Naive thymus-derived CD4-positive, alpha-beta T cell (primary cell): ENCODE measurements around the gene PLAAT1. TPM values are rescaled to one million over a fixed set of nuclear protein-coding genes. Genes with fewer than 3 reads are reported as not detected.

ENCODE experiments used
- ATAC-seq: fragments of 150-1000 bp; cut with Tn5 transposase; 2 replicates; pipeline ENCODE4 v1.10.0; 2021; ENCODE audit warnings: mild to moderate bottlenecking, moderate library complexity
- CTCF ChIA-PET: fragments of 350-600 bp; sonication (Branson Sonifier 250); formaldehyde crosslinking; loops from one replicate; lab custom pipeline; 2021; ENCODE audit warnings: antibody characterized with exemption; lab: Charles Lee
- POLR2A ChIA-PET: fragments of 350-600 bp; sonication (Branson Sonifier 250); formaldehyde crosslinking; loops from one replicate; lab custom pipeline; 2021; ENCODE audit warnings: antibody characterized with exemption, inconsistent platforms; lab: Charles Lee
- DNase-seq, 9 donors: peaks; one replicate each; pipeline versions ENCODE4 v3.0.0 to v3.0.0-alpha.2; 2020 to 2022; ENCODE audit warnings: mixed read lengths in 1 of 9
- H3K27ac ChIP-seq: one replicate; pipeline ENCODE4 v1.7.0; 2013; ENCODE audit warnings: mild to moderate bottlenecking, low read depth, low read length, moderate library complexity
- H3K27me3 ChIP-seq, 2 donors: one replicate each; pipeline ENCODE4 v1.7.0; 2013; ENCODE audit warnings: low read length in 2 of 2, mild to moderate bottlenecking in 2 of 2, moderate library complexity in 2 of 2; ENCODE audit not compliant: control insufficient read depth in 2 of 2, insufficient read depth in 2 of 2
- H3K36me3 ChIP-seq, 3 experiments: 1 replicate in 2 of 3; 2 replicates in 1 of 3; pipeline ENCODE4 v1.7.0; 2013; ENCODE audit warnings: low read length in 3 of 3, mild to moderate bottlenecking in 3 of 3, moderate library complexity in 1 of 3; ENCODE audit not compliant: insufficient read depth in 3 of 3, control insufficient read depth in 2 of 3
- H3K4me1 ChIP-seq, 2 donors: one replicate each; pipeline ENCODE4 v1.7.0; 2013; ENCODE audit warnings: low read length in 2 of 2, mild to moderate bottlenecking in 2 of 2, moderate library complexity in 1 of 2; ENCODE audit not compliant: control insufficient read depth in 2 of 2, insufficient read depth in 2 of 2
- H3K4me3 ChIP-seq: 2 replicates; pipeline ENCODE4 v1.7.0; 2013; ENCODE audit warnings: mild to moderate bottlenecking, low read length
- H3K9me3 ChIP-seq, 3 experiments: 1 replicate in 2 of 3; 2 replicates in 1 of 3; pipeline ENCODE4 v1.7.0; 2013; ENCODE audit warnings: low read length in 3 of 3; ENCODE audit not compliant: control insufficient read depth in 2 of 3
- H3K27ac Mint-ChIP-seq, 9 donors: one replicate each; pipeline ENCODE4 v1.8.0; 2020 to 2022; ENCODE audit warnings: mixed read lengths in 9 of 9, mild to moderate bottlenecking in 8 of 9, moderate library complexity in 5 of 9, inconsistent platforms in 2 of 9
- H3K27me3 Mint-ChIP-seq, 5 donors: one replicate each; pipeline ENCODE4 v1.8.0; 2021 to 2022; ENCODE audit warnings: mixed read lengths in 5 of 5, mild to moderate bottlenecking in 1 of 5
- H3K36me3 Mint-ChIP-seq, 5 donors: one replicate each; pipeline ENCODE4 v1.8.0; 2020 to 2022; ENCODE audit warnings: mixed read lengths in 5 of 5, mild to moderate bottlenecking in 3 of 5, inconsistent platforms in 1 of 5
- H3K4me1 Mint-ChIP-seq, 7 donors: one replicate each; pipeline ENCODE4 v1.8.0; 2020 to 2022; ENCODE audit warnings: mixed read lengths in 7 of 7, mild to moderate bottlenecking in 3 of 7, inconsistent platforms in 1 of 7
- H3K4me3 Mint-ChIP-seq, 10 donors: one replicate each; pipeline ENCODE4 v1.8.0; 2020 to 2022; ENCODE audit warnings: mild to moderate bottlenecking in 10 of 10, mixed read lengths in 10 of 10, moderate library complexity in 6 of 10, inconsistent platforms in 2 of 10
- H3K9me3 Mint-ChIP-seq, 11 donors: one replicate each; pipeline ENCODE4 v1.8.0; 2020 to 2022; ENCODE audit warnings: mixed read lengths in 11 of 11, mild to moderate bottlenecking in 4 of 11, inconsistent platforms in 1 of 11, moderate library complexity in 1 of 11
- intact Hi-C, 2 donors: fragments of 100-400 bp; cut with micrococcal nuclease; formaldehyde crosslinking; loops; one replicate each; pipeline ENCODE4 v1.15.1; 2023
- polyA plus RNA-seq, 2 donors: library from polyadenylated mRNA; unstranded; fragments of 300-500 nt; fragmentation: Illumina TruSeq; gene quantifications; one replicate each; pipeline ENCODE4 v1.2.3, GENCODE V29; 2021
- total RNA-seq, 6 experiments: library from RNA in 5 of 6; stranded (reverse) in 5 of 6; gene quantifications; 1 replicate in 5 of 6; 2 replicates in 1 of 6; pipeline ENCODE4 v1.2.3 and lab custom pipeline; 2021 to 2026

PLAAT1 gene
- total and polyA plus RNA-seq, 7 experiments from 2014 or later: not detected

- H3K4me3 ChIP-seq: no peak overlapping the region
- peaks cover 0 to 11% (median 8%) of the 10 kb centered on the region in 5 donors for H3K27me3 Mint-ChIP-seq
- ChIA-PET CTCF (no interaction called here), POLR2A (no interaction called here)
- H3K9me3 Mint-ChIP-seq: peaks cover 0 to 1% (median 0%) of the 10 kb centered on the region in 11 donors
- no peak overlapping the region for H3K27ac Mint-ChIP-seq
- DNase-seq (no peak), ATAC-seq (no peak)
- no peaks in the 10 kb centered on the region for H3K4me1 ChIP-seq
- H3K36me3 ChIP-seq: no peaks in the 10 kb centered on the region
- no peaks in the 10 kb centered on the region for H3K9me3 ChIP-seq
- no peak overlapping the region for H3K27ac ChIP-seq
- no peaks in the 10 kb centered on the region for H3K4me1 Mint-ChIP-seq
- H3K36me3 Mint-ChIP-seq: no peaks in the 10 kb centered on the region
- no peaks in the 10 kb centered on the region for H3K27me3 ChIP-seq
- H3K4me3 Mint-ChIP-seq: no peak overlapping the region
- intact Hi-C loops: no loop called here
These were observed 29.4 kb downstream of the PLAAT1 start for GRCh38 chr3:193270451-193270850.

GRCh38 chr3:193271101-193271840 is 30.2 kb downstream of the PLAAT1 start:
- Mint-ChIP-seq H3K4me3 (no peak overlapping the region), H3K27ac (no peak overlapping the region), H3K4me1 (no peaks in the 10 kb centered on the region), H3K27me3 (peaks cover 0 to 11% (median 8%) of the 10 kb centered on the region in 5 donors), H3K9me3 (peaks cover 0 to 1% (median 0%) of the 10 kb centered on the region in 11 donors), H3K36me3 (no peaks in the 10 kb centered on the region)
- ChIA-PET POLR2A (no interaction called here), CTCF (interaction anchor here (0.6 kb wide), 1 partner anchor 48 kb away, joined by 3 read pairs; no protein-coding TSS in a partner anchor)
- intact Hi-C loops: no loop called here
- Histone ChIP-seq H3K4me3 (no peak overlapping the region), H3K36me3 (no peaks in the 10 kb centered on the region), H3K27ac (no peak overlapping the region), H3K4me1 (no peaks in the 10 kb centered on the region), H3K27me3 (no peaks in the 10 kb centered on the region), H3K9me3 (no peaks in the 10 kb centered on the region)
- ATAC-seq (no peak), DNase-seq (no peak)

- Mint-ChIP-seq H3K27ac (no peak overlapping the region), H3K4me3 (no peak overlapping the region), H3K4me1 (no peaks in the 10 kb centered on the region), H3K27me3 (peaks cover 0 to 26% (median 7%) of the 10 kb centered on the region in 5 donors), H3K9me3 (peaks cover 0 to 38% (median 4%) of the 10 kb centered on the region in 11 donors), H3K36me3 (no peaks in the 10 kb centered on the region)
- Histone ChIP-seq H3K36me3 (no peaks in the 10 kb centered on the region), H3K4me1 (no peaks in the 10 kb centered on the region), H3K4me3 (no peak overlapping the region), H3K9me3 (peaks cover 0 to 8% (median 0%) of the 10 kb centered on the region in 3 experiments), H3K27me3 (no peaks in the 10 kb centered on the region), H3K27ac (no peak overlapping the region)
- CTCF ChIA-PET: no interaction called here
- no peak for ATAC-seq
- POLR2A ChIA-PET: no interaction called here
- intact Hi-C loops: no loop called here
- DNase-seq: no peak
These were observed 51.4 kb downstream of the PLAAT1 start for GRCh38 chr3:193292386-193292785.

GRCh38 chr3:193295985-193296384 is 55.0 kb downstream of the PLAAT1 start:
- ChIA-PET POLR2A (no interaction called here), CTCF (no interaction called here)
- no peak overlapping the region for H3K27ac ChIP-seq
- no peaks in the 10 kb centered on the region for H3K36me3 Mint-ChIP-seq
- no peak overlapping the region for H3K4me3 Mint-ChIP-seq
- peaks cover 0 to 32% (median 7%) of the 10 kb centered on the region in 5 donors for H3K27me3 Mint-ChIP-seq
- peaks cover 0 to 23% (median 4%) of the 10 kb centered on the region in 11 donors for H3K9me3 Mint-ChIP-seq
- no peaks in the 10 kb centered on the region for H3K4me1 ChIP-seq
- no peak overlapping the region for H3K4me3 ChIP-seq
- no peak for DNase-seq
- no peak overlapping the region for H3K27ac Mint-ChIP-seq
- intact Hi-C loops: no loop called here
- no peak for ATAC-seq
- H3K4me1 Mint-ChIP-seq: no peaks in the 10 kb centered on the region
- H3K27me3 ChIP-seq: no peaks in the 10 kb centered on the region
- H3K36me3 ChIP-seq: no peaks in the 10 kb centered on the region
- peaks cover 0 to 8% (median 0%) of the 10 kb centered on the region in 3 experiments for H3K9me3 ChIP-seq

- CTCF ChIA-PET: no interaction called here
- Mint-ChIP-seq H3K4me3 (no peak overlapping the region), H3K9me3 (peaks cover 0 to 12% (median 2%) of the 10 kb centered on the region in 11 donors), H3K36me3 (no peaks in the 10 kb centered on the region), H3K27me3 (peaks cover 3 to 32% (median 10%) of the 10 kb centered on the region in 5 donors), H3K27ac (no peak overlapping the region), H3K4me1 (no peaks in the 10 kb centered on the region)
- Histone ChIP-seq H3K27ac (no peak overlapping the region), H3K9me3 (peaks cover 0 to under 1% (median 0%) of the 10 kb centered on the region in 3 experiments), H3K36me3 (no peaks in the 10 kb centered on the region), H3K4me1 (no peaks in the 10 kb centered on the region), H3K4me3 (no peak overlapping the region), H3K27me3 (no peaks in the 10 kb centered on the region)
- DNase-seq: no peak
- no peak for ATAC-seq
- intact Hi-C loops: no loop called here
- POLR2A ChIA-PET: no interaction called here
These were observed 56.4 kb downstream of the PLAAT1 start for GRCh38 chr3:193297421-193297820.

GRCh38 chr3:193301433-193301832 is 60.4 kb downstream of the PLAAT1 start:
- H3K27ac Mint-ChIP-seq: no peak overlapping the region
- Histone ChIP-seq H3K4me1 (no peaks in the 10 kb centered on the region), H3K9me3 (no peaks in the 10 kb centered on the region), H3K27ac (no peak overlapping the region), H3K36me3 (no peaks in the 10 kb centered on the region), H3K27me3 (no peaks in the 10 kb centered on the region), H3K4me3 (no peak overlapping the region)
- H3K36me3 Mint-ChIP-seq: no peaks in the 10 kb centered on the region
- ATAC-seq (no peak), DNase-seq (no peak)
- ChIA-PET POLR2A (no interaction called here), CTCF (no interaction called here)
- intact Hi-C loops: no loop called here
- peaks cover 3 to 30% (median 12%) of the 10 kb centered on the region in 5 donors for H3K27me3 Mint-ChIP-seq
- H3K9me3 Mint-ChIP-seq: peaks cover 0 to 6% (median 2%) of the 10 kb centered on the region in 11 donors
- H3K4me3 Mint-ChIP-seq: no peak overlapping the region
- no peaks in the 10 kb centered on the region for H3K4me1 Mint-ChIP-seq

GRCh38 chr3:193305356-193305755 is 64.3 kb downstream of the PLAAT1 start:
- Histone ChIP-seq H3K9me3 (no peaks in the 10 kb centered on the region), H3K27me3 (no peaks in the 10 kb centered on the region), H3K27ac (no peak overlapping the region), H3K4me1 (no peaks in the 10 kb centered on the region), H3K36me3 (no peaks in the 10 kb centered on the region), H3K4me3 (no peak overlapping the region)
- no peaks in the 10 kb centered on the region for H3K4me1 Mint-ChIP-seq
- peaks cover 3 to 38% (median 18%) of the 10 kb centered on the region in 5 donors for H3K27me3 Mint-ChIP-seq
- POLR2A ChIA-PET: no interaction called here
- H3K4me3 Mint-ChIP-seq: no peak overlapping the region
- CTCF ChIA-PET: no interaction called here
- ATAC-seq (no peak), DNase-seq (no peak)
- H3K27ac Mint-ChIP-seq: no peak overlapping the region
- intact Hi-C loops: no loop called here
- H3K36me3 Mint-ChIP-seq: no peaks in the 10 kb centered on the region
- peaks cover 0 to 5% (median 1%) of the 10 kb centered on the region in 11 donors for H3K9me3 Mint-ChIP-seq
